Mesothelial cell of epicardium (in vitro differentiated cells): ENCODE results near the gene KRTAP10-6. TPM values are rescaled to one million over a fixed set of nuclear protein-coding genes. Genes with fewer than 3 reads are reported as not detected.
"Not testable (repeated sequence)": the region's sequence is repeated elsewhere in the genome, so short reads cannot be mapped to it uniquely, and the experiment has no call there.

ENCODE experiments used
- DNase-seq, 2 experiments: peaks; one replicate each; pipeline ENCODE4 v3.0.0; 2021; ENCODE audit warnings: low spot score in 2 of 2; ENCODE audit not compliant: unreplicated experiment in 2 of 2
- H3K27ac Mint-ChIP-seq: 2 replicates; pipeline ENCODE4 v1.8.0; 2021; ENCODE audit warnings: mixed read lengths
- H3K27me3 Mint-ChIP-seq: 2 replicates; pipeline ENCODE4 v1.8.0; 2021; ENCODE audit warnings: low read depth, mixed read lengths
- H3K36me3 Mint-ChIP-seq: 2 replicates; pipeline ENCODE4 v1.8.0; 2021; ENCODE audit warnings: mixed read lengths
- H3K4me1 Mint-ChIP-seq: 2 replicates; pipeline ENCODE4 v1.8.0; 2021; ENCODE audit warnings: mixed read lengths
- H3K4me3 Mint-ChIP-seq: 2 replicates; pipeline ENCODE4 v1.8.0; 2021; ENCODE audit warnings: mild to moderate bottlenecking, moderate library complexity, mixed read lengths
- H3K9me3 Mint-ChIP-seq: 2 replicates; pipeline ENCODE4 v1.8.0; 2021; ENCODE audit warnings: mixed read lengths
- CTCF ChIP-seq: fragments of 200-600 bp; sonication (generic); IDR thresholded peaks from one replicate; pipeline ENCODE4 v1.5.0; 2021; ENCODE audit warnings: antibody characterized with exemption; ENCODE audit not compliant: unreplicated experiment
- total RNA-seq: library from RNA; stranded (reverse); gene quantifications from 3 replicates; pipeline ENCODE4 v1.2.1, GENCODE V29; 2021

The KRTAP10-6 gene
- total RNA-seq, 1 donor from 2014 or later: not detected

- Mint-ChIP-seq H3K4me3 (no peak overlapping the region), H3K36me3 (no peaks in the 10 kb centered on the region), H3K4me1 (no peaks in the 10 kb centered on the region), H3K27ac (no peak overlapping the region), H3K27me3 (no peaks in the 10 kb centered on the region), H3K9me3 (peaks cover 23% of the 10 kb centered on the region)
- no peak for DNase-seq
- no peak for TF ChIP-seq CTCF
Measured at GRCh38 chr21:44613386-44614155, 21.3 kb upstream of the KRTAP10-6 start.

GRCh38 chr21:44612669-44613229 is 20.4 kb upstream of the KRTAP10-6 start:
- Mint-ChIP-seq H3K36me3 (no peaks in the 10 kb centered on the region), H3K27me3 (no peaks in the 10 kb centered on the region), H3K9me3 (peaks cover 22% of the 10 kb centered on the region), H3K4me1 (no peaks in the 10 kb centered on the region), H3K4me3 (no peak overlapping the region), H3K27ac (no peak overlapping the region)
- no peak for DNase-seq
- no peak for TF ChIP-seq CTCF

- H3K27me3 Mint-ChIP-seq: peaks cover 2% of the 10 kb centered on the region
- peaks cover 22% of the 10 kb centered on the region for H3K9me3 Mint-ChIP-seq
- H3K4me1 Mint-ChIP-seq: no peaks in the 10 kb centered on the region
- no peak within 1 kb of the TSS for H3K4me3 Mint-ChIP-seq
- DNase-seq: no peak
- no peaks in the 10 kb centered on the region for H3K36me3 Mint-ChIP-seq
- no peak for TF ChIP-seq CTCF
- no peak within 1 kb of the TSS for H3K27ac Mint-ChIP-seq
Measured at GRCh38 chr21:44612029-44612486, 19.8 kb upstream of the KRTAP10-6 start, which contains the start of gene KRTAP10-8. TSS of gene KRTAP10-8 (plus strand) at chr21:44612079. CDS start at chr21:44612101, 22 bp downstream.

- H3K4me1 Mint-ChIP-seq: no peaks in the 10 kb centered on the region
- no peak for TF ChIP-seq CTCF
- H3K9me3 Mint-ChIP-seq: peaks cover 23% of the 10 kb centered on the region
- H3K4me3 Mint-ChIP-seq: no peak overlapping the region
- peaks cover 2% of the 10 kb centered on the region for H3K27me3 Mint-ChIP-seq
- DNase-seq: no peak
- H3K27ac Mint-ChIP-seq: no peak overlapping the region
- no peaks in the 10 kb centered on the region for H3K36me3 Mint-ChIP-seq
Measured at GRCh38 chr21:44611551-44611950, 19.2 kb upstream of the KRTAP10-6 start.

GRCh38 chr21:44610157-44610843 is 18.0 kb upstream of the KRTAP10-6 start:
- H3K4me1 Mint-ChIP-seq, H3K27me3 Mint-ChIP-seq, H3K36me3 Mint-ChIP-seq, H3K4me3 Mint-ChIP-seq, H3K27ac Mint-ChIP-seq, DNase-seq: not testable (repeated sequence)
- H3K9me3 Mint-ChIP-seq: peaks cover 31% of the 10 kb centered on the region

- Mint-ChIP-seq H3K27ac (no peak overlapping the region), H3K36me3 (no peaks in the 10 kb centered on the region), H3K4me1 (no peaks in the 10 kb centered on the region), H3K27me3 (peaks cover 13% of the 10 kb centered on the region), H3K9me3 (peaks cover 40% of the 10 kb centered on the region), H3K4me3 (no peak overlapping the region)
- DNase-seq: no peak
- TF ChIP-seq CTCF: no peak
Measured at GRCh38 chr21:44609193-44609592, 16.9 kb upstream of the KRTAP10-6 start.
